ENCODE results near the gene KCTD17.

- TF ChIP-seq NFE2L2 (conservative IDR thresholded peaks at IDR 0.05; ENCODE audit: low read length) (no peak), ESRRA (IDR thresholded peaks at IDR 0.05; ENCODE audit: borderline replicate concordance, low read length) (no peak), CTCF (IDR thresholded peaks at IDR 0.05) (no peak), FOSB (CRISPR knock-in tag; IDR thresholded peaks at IDR 0.05) (no peak), E2F6 (IDR thresholded peaks at IDR 0.05; ENCODE audit: borderline replicate concordance, low read depth) (no peak), CBX2 (IDR thresholded peaks at IDR 0.05; ENCODE audit: borderline replicate concordance, low read depth) (no peak), POLR2A (IDR thresholded peaks at IDR 0.05; ENCODE audit: low read length) (no peak), MAX (IDR thresholded peaks at IDR 0.05) (no peak), JUN (IDR thresholded peaks at IDR 0.05) (no peak)
Observed at GRCh38 chr22:37103656-37104452, 52.3 kb downstream of the KCTD17 start.

All from A549 (cell line).